NCI-H1105 (cell line): ENCODE results near the gene HRH3.

Experiments
- DNase-seq: peaks from one replicate; lab custom pipeline; 2025; lab: John Stamatoyannopoulos, UW

Gene HRH3

DNA sequence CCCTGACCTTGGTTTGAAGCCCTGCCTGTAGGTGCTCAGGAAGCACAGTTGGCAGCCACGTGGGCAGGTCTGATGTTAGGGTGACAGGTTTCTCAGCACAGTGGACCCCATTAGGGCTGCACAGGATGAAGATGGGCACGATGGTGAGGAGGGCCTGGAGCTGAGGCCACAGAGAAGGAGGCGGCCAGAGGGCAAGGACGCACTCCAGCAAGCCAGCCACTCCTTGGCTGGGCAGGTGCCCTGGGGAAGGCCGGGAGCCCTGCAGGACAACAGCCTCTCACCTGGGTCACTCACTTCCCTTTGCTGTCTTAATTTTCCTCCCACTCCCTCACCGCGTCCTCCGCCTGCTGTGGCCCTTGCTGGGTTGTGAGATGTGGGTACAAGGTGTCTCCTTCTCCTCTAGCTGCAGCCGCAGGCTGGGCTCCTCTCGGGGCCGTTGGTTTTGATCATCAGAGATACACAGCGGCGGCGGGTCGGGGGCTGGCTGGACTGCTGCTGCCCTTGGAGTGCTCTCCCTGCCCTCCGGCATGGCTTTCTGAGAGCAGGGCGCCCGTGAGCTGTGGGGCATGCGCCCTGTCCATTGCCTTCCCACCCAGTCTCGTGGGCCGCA is 23.9 kb upstream of the HRH3 start:
- DNase-seq = no peak

DNA sequence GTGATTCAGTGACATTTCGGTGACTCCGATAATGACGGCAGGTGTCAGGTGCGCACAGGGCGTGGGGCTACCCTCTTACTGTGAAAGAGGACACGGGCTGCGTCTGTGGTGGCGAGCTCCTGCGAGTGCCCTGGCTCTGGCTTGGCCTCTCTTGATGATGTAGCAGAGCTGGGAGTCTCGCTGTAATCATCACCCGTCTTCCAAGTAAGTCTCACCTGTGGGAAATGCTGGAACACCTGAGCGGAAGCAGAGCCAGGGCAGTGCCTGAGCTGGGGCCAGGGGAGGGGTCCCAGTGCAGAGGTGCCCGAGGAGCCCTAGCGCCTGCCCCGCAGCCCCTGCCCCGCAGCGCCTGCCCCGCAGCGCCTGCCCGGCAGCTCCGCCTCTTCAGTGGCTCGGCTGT is 23.0 kb upstream of the HRH3 start:
- no peak for DNase-seq

DNA sequence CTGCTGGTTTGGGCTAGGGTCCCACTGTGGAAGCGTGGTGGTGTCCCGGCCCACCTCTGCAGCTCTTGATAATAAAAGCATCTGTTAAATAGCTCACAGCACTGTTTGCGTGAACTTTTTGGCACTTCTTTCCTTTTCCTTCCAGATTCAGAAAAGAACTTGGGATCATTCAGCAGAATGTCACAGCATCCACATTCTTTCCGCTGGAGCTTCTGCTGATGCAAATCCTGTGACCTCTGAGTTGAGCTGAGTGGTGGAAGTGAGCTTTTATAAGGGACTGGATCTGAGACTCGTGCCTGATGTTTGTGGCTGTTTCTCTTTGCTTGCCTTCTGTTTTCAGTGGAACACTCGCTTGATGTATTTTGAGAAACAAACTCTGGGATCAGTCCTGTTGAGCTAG is 22.1 kb upstream of the HRH3 start:
- DNase-seq = no peak

DNA sequence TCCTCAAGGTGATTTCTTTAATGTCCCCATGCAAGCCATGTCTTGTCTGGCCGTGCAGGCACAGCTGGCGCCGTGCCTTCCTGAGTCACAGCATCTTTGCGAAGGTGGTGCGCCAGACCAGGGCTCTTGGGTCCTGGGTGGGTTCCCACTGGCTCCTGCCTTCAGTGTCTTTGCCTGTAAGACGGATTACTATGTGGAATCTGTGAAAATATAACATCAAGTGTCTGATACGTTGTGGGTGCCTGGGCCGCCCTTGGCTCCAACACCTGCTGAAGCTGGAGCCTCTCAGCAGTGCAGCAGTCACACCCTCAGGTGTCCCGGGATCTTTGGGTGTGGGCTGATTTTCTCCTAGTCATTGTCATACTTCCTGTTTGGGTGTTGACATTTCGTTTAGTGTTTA is 21.4 kb upstream of the HRH3 start:
- DNase-seq = no peak

DNA sequence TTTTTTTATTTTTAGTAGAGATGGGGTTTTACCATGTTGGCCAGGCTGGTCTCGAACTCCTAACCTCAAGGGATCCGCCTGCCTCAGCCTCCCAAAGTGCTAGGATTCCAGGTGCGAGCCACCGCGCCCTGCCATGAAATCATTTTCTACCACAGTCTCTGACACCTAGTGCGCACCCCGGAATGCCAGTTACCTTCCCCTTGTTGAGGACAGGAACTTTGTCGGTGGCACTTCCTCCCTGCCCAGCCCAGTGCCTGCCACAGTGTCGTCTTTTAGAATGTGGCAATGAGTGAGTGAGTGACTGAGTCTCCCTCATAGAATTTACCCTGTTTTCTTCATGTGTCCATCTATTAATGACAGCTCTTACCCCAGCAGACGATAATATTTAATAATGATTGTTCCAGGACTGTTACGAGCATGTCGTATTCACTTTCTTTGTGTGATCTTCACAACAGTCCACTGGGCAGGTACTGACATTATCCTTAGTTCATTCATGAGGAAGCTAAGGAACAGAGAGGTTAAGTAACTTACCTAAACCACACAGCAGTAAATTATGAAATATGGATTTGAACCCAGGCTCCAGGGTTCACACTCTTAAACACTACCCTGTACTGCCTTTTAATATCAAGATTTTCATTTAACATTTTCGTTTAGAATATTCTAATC is 20.1 kb upstream of the HRH3 start:
- no peak for DNase-seq

DNA sequence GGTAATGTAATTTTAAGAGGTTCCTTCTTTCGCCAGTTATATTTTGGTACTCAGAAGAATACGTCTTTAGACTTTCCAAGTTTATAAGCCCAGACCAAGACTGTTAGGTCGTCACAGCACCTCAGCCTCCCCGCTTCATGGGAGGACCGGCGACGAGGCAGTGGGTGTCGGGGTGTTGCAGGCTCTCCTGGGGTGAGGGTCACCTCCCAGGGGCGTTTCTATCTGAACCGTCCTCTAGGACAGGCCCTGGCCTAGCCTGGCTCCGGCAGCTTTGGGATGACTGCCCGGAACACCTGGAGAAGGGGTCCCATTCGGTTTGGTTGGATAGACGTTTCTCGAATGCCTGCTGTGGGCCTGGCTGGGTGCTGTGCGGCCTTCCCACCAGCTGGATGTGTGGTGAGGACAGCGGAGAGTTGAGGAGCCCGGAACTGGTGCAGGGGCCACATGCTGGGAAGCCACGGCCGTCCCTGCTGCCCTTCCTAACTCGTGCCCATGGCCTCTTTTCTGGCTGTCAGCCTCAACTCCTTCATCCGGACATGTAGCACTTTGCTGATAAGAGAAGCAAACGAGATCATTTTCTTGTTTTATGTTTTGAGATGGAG is 19.3 kb upstream of the HRH3 start:
- DNase-seq = no peak

DNA sequence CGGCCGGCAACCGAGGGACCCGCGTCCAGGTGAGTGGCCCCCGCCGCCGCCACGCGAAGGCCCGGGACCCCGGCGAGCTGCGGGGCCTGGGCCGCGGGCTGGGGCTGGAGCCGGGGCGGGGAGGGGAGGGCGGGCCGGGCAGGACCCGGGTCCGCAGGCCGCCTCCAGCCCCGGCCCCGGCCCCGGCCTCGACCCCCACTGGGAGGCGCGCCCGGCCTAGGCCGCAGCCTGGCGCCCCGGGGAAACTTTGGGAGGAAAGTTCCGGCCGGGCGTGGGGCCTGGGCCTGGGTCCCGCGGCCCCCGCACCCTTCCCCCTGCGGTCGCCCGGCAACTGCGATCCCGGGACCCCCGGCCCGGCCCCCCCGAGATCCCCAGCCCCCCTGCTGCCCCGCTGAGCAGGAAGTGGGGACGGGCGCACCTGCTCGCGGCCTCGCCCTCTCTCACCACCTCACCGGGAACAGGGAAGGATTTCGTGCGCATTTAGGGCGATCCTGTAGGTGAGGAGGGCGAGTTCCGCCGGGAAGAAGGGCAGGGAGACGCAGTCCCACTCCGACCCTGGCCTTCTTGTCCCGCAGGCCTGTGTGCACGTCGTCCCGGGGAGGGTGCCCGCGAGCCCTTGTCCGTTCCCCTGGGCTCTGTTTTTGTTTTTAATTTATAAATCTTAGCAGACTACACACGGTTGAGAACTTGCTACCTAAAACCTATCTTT is 18.6 kb upstream of the HRH3 start:
- no peak for DNase-seq

DNA sequence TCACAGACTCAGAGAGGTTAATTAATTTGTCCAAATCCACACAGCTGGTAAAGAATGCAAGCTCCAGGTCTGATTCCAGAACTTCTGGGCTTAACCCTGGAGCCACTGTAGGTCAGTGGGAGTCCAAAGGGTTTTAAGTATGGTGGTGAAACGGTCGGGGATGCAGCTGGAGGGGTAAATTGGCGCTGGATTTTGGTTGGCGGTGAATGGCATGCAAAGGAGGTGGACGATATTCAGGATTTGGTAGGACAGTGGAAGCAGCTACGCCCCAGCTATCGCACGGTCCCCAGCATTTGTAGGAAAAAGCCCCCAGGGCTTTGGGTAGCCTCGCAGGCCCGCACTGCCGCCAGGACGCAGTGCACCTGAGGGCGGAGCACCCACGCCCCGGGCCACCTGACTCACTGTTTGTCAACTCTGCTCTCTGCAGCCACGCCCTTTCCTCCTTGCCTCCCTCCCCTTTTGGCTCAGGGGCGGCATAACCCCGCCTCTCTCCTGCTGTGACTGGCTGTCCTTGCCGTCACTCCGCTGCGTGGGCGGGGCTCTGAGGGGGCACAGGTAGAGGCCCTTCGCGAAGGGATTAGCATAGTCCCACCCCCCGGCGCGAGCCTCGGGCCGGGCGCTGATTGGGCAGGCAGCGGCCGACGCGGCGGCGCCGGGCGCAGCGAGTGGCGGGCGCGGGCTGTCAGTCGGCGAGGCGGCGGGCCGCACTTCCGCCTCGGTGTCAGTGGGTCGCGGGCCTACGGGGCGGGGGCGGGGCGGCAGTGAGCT is 17.9 kb upstream of the HRH3 start, which contains the start of gene OSBPL2:
OSBPL2 (plus strand) TSS at position 721 of the 768 bp plus-strand sequence. CDS start 17,664 bp downstream, outside the sequence.
- peak; percentile 96 for DNase-seq

DNA sequence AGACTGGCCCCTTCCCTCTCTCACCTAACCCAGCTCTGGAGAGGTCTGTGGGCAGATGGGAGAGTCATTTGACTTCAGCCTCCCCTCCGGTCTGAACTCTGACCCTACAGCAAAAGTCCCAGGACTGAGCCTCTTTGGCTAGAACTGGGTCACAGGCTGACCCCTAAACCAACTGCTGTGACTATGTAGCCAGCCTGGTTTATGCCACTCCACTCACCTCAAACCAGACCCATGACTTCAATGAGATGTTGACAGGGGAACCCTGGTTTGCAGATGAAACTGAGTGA is 17.4 kb upstream of the HRH3 start:
- DNase-seq = no peak

DNA sequence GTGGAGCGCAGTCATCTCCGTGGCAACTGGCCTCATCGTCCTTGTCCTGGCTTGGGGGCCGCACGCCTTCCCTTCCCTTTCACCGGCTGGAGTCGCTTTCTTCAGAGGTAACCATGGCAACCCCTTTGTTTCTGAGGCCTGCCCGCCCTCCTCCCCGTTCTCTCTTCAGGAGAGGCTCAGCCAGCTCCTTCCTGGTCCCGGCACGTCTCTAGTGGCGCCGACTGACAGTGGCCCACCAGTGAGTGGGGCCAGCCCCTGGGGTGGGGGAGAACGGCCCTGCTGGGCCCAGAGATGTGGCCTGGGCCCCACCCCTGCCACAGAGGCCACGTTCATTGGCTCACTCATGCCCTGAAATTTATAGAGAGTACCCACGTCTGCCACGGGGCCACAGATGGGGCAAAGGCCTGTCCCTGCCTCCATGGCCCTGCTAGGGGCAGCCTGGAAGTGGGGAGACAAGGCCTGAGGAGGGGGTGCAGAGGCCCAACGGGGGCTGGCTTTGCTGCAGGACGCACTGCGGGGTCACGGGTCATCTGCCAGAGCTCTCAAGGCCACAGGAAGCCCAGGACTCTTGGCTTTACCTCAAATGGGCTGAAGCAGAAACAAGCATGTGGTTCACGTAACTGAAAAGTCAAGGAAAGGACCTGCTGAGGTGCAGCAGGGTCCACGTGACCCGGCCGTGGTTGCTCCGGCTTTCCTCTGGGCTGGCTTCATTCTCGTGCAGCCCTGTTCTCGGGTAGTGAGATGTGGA is 16.9 kb upstream of the HRH3 start:
- no peak for DNase-seq

DNA sequence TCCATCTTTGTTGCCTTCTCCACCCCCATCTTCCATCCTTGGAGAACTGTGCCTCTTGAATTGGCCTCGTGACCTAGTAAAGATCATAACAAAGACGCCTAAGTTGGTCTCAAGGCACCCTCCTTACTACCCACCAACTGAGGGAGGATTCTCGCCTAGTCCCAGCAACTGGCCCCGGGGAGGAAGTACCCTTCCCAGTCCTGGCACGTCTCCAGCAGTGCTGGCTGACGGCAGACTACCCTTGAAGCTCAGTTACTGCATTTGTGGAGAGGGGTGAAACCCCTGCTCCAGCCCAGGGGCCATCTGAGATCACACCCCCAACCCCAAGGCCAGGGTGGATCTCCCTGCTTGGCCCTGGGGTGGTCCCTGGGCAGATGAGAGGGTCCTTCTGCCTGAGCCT is 16.1 kb upstream of the HRH3 start:
- no peak for DNase-seq

DNA sequence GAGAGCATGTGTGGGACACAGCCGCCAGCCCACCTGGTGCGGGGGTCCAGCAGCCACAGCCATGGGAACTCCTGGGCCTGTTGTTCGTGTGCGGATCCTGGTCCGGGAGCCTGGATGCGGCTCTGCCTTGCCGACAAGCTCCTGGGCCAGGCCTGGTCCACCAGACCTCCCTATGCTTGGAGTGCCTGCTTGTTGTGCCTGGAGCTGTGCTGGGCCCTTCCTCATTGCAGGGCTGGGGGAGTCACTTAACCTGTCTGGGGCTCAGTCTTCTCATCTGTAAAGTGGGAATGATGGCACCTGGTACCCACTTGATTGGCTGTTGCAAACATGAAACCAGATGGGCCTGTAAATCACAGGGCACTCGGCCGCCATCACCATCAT is 15.7 kb upstream of the HRH3 start:
- DNase-seq = no peak

DNA sequence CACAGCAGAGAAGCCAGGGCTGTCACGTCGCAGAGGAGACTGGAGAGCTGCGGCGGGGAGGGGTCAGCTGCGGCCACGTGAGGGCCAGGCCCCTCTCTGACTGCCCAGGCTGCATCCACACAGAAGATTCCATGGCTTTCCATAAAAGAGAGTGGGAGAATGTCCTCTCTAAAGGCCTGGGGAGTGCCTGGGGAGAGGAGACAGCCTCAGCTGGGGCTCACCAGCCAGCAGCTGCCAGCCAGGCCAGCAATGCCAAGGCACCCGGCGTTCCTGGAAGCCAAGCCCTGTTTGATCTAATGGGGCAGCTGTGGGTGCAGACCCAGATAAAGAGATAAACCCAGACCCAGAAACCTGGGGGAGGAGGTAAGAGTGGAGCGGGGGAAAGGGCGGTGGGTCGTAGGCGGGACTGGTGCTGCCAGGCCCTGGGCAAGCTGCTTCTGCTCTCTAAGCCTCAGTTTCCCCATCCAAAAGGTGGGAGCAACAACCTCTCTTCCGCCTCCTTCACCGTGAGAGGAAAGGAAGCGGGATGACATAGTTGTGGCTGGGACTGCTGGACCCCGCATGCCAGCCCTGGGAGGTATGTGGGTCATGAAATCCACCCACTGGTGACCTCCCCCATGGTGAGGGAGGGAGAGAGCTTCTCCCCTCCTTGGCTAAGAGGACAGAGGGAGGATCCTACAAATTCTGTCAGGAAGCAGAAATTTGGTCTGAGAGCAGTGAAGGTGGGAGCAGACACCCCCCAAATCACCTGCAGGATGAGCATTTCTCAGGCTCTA is 15.1 kb upstream of the HRH3 start:
- DNase-seq = no peak

DNA sequence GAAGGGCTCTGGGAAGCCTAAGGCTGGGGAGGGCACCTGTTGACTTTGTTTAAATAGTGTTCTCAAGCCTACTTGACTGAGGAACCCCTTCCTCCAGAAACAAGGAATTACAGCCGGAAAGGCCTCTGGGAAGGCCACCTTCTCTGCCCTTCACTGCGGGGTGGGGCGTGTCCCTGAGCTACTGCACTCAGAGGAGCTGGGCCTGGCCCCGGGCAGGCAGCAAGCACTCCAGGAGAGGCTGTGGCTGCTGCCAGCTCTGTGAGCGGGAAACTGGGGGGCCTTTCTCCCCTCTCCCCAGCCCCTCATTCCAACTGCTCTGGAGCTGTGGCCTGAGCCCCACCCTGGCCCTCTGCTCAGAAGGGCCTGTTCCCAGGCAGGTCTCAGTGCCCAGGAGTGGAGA is 14.3 kb upstream of the HRH3 start:
- DNase-seq = no peak

DNA sequence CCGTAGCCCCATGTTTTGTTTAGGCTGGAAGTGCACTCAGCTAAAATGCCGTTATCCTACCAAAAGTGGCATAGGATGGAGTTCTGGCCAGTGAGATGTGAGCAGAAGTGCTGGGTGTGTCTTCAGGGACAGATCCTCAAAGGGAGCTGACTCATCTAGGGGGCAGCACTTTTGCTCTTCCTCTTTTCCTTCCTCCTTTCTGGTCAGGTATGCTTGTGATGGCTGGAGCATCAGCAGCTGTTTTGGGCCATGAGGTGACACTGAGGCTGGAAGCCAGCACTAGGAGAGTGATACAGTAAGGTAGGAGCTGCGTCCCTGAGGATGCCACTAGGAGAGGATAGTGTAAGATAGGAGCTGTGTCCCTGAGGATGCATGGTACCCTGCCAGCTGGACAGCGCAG is 13.6 kb upstream of the HRH3 start:
- no peak for DNase-seq

DNA sequence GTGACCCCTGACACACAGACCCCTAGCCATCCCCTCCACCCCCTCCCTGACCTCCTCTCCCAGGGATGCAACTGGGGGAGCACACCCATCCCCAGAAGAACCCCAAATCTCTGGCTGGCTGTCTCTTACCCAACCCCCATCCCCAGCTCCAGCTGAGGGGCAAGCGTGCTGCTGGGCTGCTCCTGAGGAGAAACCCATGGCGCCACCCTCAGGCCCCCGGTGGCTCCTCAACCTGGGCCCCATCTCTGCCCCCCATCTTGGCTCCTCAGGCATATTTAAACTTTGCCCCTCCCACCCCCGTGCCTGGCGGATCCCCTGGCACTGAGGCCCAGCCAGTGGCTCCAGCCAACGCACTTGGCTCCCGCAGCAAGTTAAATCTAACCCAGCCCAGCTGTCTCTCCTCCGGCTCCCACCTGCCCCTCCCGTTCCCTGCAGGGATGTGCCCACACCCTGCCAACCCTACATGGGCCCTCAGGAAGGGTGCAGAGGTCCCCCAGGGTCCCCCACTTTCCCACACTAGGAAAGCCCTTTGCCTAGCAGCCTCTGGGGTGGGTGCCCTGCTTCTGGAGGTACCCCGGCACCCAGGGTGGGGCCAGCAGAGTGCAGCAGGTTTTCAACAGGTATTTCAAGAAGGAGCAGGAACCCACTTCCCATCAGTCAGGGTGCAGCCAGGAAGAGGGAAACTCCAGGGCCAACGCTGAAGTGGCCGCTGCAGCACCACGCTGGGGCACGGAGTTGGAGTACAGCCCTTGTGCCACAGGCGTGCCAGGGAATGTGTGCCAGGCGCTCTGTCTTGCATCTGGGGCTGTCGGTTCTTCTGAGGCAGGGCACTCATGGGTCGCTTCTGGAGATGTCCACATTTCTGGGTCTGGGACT is 12.9 kb upstream of the HRH3 start:
- DNase-seq = no peak

DNA sequence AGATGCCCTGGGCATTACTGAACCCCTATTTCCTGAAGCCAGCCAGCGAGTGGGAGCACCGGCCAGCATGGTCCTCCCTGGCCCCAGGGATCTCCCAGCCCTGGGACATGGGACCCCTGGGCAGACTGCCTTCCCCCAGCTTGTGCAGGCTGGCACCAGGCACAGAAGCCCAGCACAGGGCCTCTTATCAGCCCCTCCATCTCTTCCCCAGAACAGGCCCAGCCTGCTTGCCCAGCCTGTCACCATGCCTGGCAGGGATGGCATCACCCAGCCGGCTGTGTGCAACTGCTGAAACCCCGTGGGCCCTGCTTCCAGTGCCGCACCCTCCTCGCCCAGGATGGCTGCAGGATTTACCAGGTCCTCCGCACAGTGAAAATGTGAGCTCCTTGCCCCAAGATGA is 12.1 kb upstream of the HRH3 start:
- no peak for DNase-seq

DNA sequence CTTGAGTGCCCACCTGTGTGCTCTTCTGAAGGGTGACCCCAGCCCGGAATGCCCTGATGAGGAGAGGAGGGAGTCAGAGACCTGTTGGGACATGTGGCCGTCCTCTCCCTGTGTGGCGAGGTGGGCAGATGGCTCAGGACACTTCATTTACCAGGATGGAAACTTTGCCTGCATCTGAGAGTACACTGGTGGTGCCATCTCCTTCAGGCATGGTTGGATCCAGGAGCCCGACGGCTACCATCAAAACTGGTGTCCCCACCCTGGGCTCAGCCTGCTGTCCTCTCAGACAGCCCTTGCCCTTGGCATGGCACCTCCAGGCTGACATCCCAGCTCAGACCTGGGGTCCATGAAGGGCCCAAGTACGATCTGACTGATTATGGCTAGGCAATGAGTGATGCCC is 11.2 kb upstream of the HRH3 start:
- DNase-seq = no peak

DNA sequence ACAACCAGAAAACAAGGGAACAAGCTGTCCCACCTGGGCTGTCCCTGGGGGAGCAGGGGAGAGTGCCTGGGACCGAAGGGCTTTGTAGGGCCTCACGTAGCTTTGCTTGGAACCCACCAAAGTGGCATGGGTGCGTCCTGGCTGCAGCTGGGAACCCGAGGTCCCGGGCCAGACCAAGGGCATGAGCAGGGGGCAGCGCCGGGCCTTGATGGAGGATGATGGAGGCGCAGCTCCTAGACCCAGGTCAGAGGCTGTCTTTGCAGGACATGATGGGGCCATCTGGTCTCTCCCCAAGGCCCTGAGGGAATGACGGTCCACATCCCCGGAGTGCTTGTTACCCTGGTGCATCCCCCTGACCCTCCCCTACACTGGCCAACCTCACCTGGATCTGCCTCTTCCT is 10.6 kb upstream of the HRH3 start:
- DNase-seq = no peak

DNA sequence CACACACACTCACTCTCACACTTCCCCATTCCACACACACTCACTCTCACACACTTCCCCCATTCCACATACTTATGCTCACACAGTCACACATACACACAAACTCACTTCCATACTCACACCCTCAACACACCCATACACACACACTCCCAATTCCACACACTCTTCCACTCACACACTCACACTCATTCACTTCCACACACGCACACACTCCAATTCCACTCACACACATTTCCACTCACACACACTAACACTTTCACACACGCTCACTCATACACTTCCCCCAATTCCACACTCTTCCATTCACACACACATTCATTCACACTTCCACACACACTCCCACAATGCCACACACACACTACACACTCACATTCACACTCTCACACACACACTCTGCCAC is 10.2 kb upstream of the HRH3 start:
- no peak for DNase-seq
